Chondrocyte (in vitro differentiated cells): ENCODE data around the gene PRTN3. TPM values are rescaled to one million over a fixed set of nuclear protein-coding genes. Genes with fewer than 3 reads are reported as not detected.

Experiments
- DNase-seq: peaks from one replicate; pipeline ENCODE4 v3.0.0; 2021; ENCODE audit warnings: mixed read lengths, low spot score
- H3K27ac Mint-ChIP-seq: one replicate; pipeline ENCODE4 v1.8.0; 2021; ENCODE audit warnings: mild to moderate bottlenecking, moderate library complexity, mixed read lengths; ENCODE audit not compliant: unreplicated experiment
- H3K27me3 Mint-ChIP-seq: 2 replicates; pipeline ENCODE4 v1.8.0; 2021; ENCODE audit warnings: low read depth, mixed read lengths
- H3K36me3 Mint-ChIP-seq: 2 replicates; pipeline ENCODE4 v1.8.0; 2021; ENCODE audit warnings: low read depth, mixed read lengths
- H3K4me1 Mint-ChIP-seq: 2 replicates; pipeline ENCODE4 v1.8.0; 2021; ENCODE audit warnings: low read depth, mild to moderate bottlenecking, mixed read lengths
- H3K4me3 Mint-ChIP-seq: one replicate; pipeline ENCODE4 v1.8.0; 2021; ENCODE audit warnings: mild to moderate bottlenecking, moderate library complexity, mixed read lengths; ENCODE audit not compliant: unreplicated experiment
- H3K9me3 Mint-ChIP-seq: 2 replicates; pipeline ENCODE4 v1.8.0; 2021; ENCODE audit warnings: low read depth, mixed read lengths
- total RNA-seq: library from RNA; stranded (reverse); gene quantifications from 3 replicates; pipeline ENCODE4 v1.2.1, GENCODE V29; 2021
- TF ChIP-seq, protein P1 (sequence below): fragments of 200-600 bp; sonication (generic); IDR thresholded peaks from 2 replicates; pipeline ENCODE4 v1.5.0; 2021; ENCODE audit warnings: antibody characterized with exemption, mild to moderate bottlenecking, moderate library complexity

PRTN3 gene
- total RNA-seq, 1 donor from 2014 or later: not detected

DNA sequence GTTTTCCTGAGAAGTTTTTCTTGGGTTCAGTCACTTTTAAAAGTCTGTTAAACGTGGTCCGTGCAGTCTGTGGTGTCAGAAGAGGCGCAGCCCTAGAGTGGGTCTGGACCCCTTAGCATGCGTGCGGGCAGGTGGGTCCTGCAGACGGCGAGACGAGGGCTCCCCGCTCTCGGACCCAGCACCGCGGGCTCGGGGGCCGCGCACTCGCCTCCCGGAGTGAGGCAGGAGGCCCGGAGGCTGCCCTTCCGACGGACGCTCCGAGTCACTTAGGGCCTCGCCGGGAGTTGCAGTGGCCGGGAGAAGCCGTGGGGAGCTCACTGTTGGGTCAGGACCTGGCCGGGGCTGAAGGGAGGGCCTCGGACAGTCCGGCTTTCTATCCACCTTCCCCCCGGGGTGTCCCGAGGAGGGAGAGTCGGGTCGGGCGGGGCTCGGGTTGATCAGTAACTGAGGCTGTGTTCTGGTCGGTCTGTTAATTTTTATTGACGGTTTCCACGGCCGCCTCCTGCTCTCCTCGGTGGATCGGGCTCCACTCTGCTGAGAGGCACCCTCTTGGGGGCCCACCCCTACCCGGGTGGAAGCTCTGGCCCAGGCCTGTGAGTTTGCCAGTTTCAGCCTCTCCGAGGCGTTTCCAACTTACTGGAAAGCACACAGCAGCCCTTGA is 42.3 kb upstream of the PRTN3 start:
- H3K27ac Mint-ChIP-seq: peak overlapping the region; percentile 93
- TF ChIP-seq, protein P1, sequence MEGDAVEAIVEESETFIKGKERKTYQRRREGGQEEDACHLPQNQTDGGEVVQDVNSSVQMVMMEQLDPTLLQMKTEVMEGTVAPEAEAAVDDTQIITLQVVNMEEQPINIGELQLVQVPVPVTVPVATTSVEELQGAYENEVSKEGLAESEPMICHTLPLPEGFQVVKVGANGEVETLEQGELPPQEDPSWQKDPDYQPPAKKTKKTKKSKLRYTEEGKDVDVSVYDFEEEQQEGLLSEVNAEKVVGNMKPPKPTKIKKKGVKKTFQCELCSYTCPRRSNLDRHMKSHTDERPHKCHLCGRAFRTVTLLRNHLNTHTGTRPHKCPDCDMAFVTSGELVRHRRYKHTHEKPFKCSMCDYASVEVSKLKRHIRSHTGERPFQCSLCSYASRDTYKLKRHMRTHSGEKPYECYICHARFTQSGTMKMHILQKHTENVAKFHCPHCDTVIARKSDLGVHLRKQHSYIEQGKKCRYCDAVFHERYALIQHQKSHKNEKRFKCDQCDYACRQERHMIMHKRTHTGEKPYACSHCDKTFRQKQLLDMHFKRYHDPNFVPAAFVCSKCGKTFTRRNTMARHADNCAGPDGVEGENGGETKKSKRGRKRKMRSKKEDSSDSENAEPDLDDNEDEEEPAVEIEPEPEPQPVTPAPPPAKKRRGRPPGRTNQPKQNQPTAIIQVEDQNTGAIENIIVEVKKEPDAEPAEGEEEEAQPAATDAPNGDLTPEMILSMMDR: no peak
- no peaks in the 10 kb centered on the region for H3K27me3 Mint-ChIP-seq
- DNase-seq: peak; percentile 79
- peak overlapping the region; percentile 81 for H3K4me3 Mint-ChIP-seq
- peaks cover 12% of the 10 kb centered on the region for H3K36me3 Mint-ChIP-seq
- H3K4me1 Mint-ChIP-seq: peaks cover 44% of the 10 kb centered on the region
- H3K9me3 Mint-ChIP-seq: no peaks in the 10 kb centered on the region

DNA sequence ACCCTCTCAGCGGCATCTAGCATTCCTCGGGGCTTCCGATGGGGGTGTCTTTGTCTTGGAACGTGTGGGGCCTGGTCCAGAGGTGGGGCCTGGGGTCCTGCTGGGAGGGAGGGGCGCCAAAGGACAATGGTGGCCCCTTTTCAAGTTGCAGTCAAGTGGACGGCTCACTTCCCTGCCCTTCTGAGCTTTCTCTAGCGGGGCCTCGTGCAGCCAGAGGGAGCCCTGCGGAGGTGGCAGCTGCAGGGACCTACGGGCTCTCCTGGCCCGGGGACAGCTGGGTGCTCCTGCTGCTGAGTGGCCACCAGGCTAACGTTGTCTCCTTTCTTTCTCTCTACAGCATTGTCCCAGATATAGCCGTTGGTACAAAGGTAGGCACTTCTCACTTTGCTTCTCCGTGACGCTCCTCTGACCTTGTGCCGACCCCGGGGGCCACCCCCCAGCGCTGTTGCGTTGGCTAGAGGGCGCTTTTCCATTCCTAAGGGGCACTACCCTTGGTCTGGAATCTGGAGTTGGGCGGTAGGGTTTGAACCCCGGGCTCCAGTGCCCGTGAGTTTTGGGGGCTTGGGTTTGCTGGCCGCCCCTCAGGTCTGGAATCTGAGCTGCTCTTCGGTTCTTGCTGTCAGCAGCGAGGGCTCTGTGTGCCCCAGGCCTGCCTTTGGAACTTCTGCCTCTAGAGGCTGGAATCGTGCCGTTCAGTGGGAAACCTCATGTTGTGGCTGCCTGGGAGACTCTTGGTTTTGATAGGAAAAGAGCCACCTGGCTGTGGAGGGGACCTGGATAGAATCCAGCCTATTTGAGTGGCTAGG is 41.5 kb upstream of the PRTN3 start:
- peaks cover 44% of the 10 kb centered on the region for H3K4me1 Mint-ChIP-seq
- no peak for DNase-seq
- TF ChIP-seq, protein P1: peak; percentile 71
- H3K9me3 Mint-ChIP-seq: no peaks in the 10 kb centered on the region
- peak overlapping the region; percentile 81 for H3K4me3 Mint-ChIP-seq
- H3K36me3 Mint-ChIP-seq: peaks cover 14% of the 10 kb centered on the region
- no peaks in the 10 kb centered on the region for H3K27me3 Mint-ChIP-seq
- peak overlapping the region; percentile 93 for H3K27ac Mint-ChIP-seq

DNA sequence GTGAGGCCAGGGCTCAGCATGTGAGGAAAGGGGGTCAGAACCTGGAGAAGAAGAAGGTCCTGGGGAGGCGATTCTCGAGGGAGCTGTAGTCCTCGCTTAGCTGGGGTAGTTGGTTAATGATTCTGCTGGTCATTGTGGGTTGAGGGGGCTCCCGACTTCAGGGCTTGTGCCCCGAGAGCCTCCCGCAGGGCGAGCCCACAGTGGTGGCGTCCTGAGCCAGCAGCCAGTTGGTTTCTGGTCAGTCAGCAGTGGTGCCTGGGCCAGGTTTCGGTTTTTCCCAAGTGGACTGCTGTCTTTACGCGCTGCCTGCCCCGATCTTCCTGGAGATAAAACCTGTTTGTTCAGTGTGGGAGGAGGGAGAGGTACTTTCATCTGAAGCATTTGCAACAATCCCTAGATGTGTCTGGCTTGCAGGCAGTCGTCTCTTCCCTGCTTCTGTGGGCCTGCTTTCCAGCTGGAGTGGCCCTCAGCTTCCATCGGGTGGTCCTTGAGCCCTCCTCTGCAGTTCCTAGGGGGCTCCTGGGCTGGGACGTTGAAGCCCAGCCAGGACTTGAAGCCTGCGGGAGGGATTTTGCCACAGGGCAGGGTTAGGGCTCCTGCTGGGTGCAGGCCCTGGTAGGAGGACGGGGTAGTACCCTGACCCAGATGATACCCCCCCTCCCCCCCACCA is 40.3 kb upstream of the PRTN3 start:
- Mint-ChIP-seq H3K27me3 (no peaks in the 10 kb centered on the region), H3K27ac (peak overlapping the region; percentile 93), H3K36me3 (peaks cover 17% of the 10 kb centered on the region), H3K9me3 (no peaks in the 10 kb centered on the region), H3K4me3 (peak overlapping the region; percentile 81), H3K4me1 (peaks cover 44% of the 10 kb centered on the region)
- DNase-seq: no peak
- TF ChIP-seq, protein P1: no peak

DNA sequence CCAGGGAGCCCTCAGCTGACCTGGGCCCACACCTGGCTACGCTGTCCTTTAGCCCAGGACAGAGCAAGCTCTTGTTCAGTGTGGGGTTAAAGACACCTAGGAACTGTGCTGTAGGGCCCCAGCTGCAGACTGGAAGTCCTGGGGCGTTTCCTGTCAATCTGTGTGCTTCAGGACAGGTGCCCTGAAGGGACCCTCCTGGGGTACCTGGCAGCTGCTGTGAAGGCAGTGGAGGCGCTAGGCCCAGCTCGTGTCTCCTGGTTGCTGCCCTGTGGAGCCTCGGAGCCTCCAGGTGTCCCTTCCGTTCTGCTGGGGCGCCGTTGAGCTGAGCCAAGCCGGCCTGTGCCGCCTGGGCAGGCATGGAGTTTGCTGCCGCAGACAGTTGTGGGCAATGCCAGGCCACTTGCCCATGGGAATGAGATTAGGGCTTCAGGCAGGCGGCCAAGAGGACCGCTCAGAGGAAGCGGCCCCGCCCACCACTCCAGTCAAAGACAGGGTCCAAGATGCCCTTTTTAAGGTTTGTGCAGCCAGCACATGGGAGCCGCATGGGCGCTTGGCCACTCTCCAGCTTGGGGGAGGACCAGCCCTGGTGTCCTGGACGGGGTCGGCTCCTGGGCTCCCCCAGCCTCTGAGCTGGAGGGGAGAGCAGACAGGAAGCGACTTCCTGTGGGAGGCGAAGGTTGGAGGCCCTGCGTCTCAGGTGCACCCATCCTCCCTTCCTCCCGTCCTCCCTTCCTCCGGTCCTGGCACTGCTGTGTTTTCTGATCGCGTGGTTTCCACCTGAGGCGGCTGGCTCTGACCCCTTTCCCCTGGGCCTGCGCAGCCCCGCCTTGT is 39.6 kb upstream of the PRTN3 start:
- Mint-ChIP-seq H3K27me3 (no peaks in the 10 kb centered on the region), H3K36me3 (peaks cover 17% of the 10 kb centered on the region), H3K9me3 (no peaks in the 10 kb centered on the region), H3K27ac (peak overlapping the region; percentile 78), H3K4me1 (peaks cover 44% of the 10 kb centered on the region), H3K4me3 (peak overlapping the region; percentile 63)
- DNase-seq: no peak
- TF ChIP-seq, protein P1: no peak
